Endodermal cell (in vitro differentiated cells): ENCODE data around the gene MFRP. TPM values are rescaled to one million over a fixed set of nuclear protein-coding genes. Genes with fewer than 3 reads are reported as not detected.

ENCODE experiments used
- DNase-seq: peaks from one replicate; pipeline ENCODE4 v3.0.0-alpha.2; 2017
- H3K27ac ChIP-seq: 2 replicates; pipeline ENCODE4 v1.5.1; 2013; ENCODE audit warnings: mild to moderate bottlenecking, low read depth, low read length, moderate library complexity
- H3K27me3 ChIP-seq: 2 replicates; pipeline ENCODE4 v1.6.1; 2013; ENCODE audit warnings: mild to moderate bottlenecking, low read length, moderate library complexity; ENCODE audit not compliant: insufficient read depth, control insufficient read depth, poor library complexity, severe bottlenecking
- H3K36me3 ChIP-seq: 2 replicates; pipeline ENCODE4 v1.7.0; 2013; ENCODE audit warnings: mild to moderate bottlenecking, low read length, moderate library complexity; ENCODE audit not compliant: control insufficient read depth, insufficient read depth
- H3K4me1 ChIP-seq: one replicate; pipeline ENCODE4 v1.7.0; 2013; ENCODE audit warnings: low read length; ENCODE audit not compliant: control insufficient read depth, insufficient read depth
- H3K4me3 ChIP-seq: 2 replicates; pipeline ENCODE4 v1.5.1; 2013; ENCODE audit warnings: mild to moderate bottlenecking, low read length, moderate library complexity
- H3K9ac ChIP-seq: 2 replicates; pipeline ENCODE4 v1.6.1; 2013; ENCODE audit warnings: mild to moderate bottlenecking, low read length, moderate library complexity; ENCODE audit not compliant: poor library complexity, severe bottlenecking; ENCODE audit errors: extremely low read depth
- H3K9me3 ChIP-seq: 2 replicates; pipeline ENCODE4 v1.6.1; 2013; ENCODE audit warnings: mild to moderate bottlenecking, low read length, moderate library complexity; ENCODE audit not compliant: control insufficient read depth
- H3K27ac Mint-ChIP-seq: 2 replicates; pipeline ENCODE4 v1.8.0; 2020; ENCODE audit warnings: mixed read lengths
- H3K27me3 Mint-ChIP-seq: 2 replicates; pipeline ENCODE4 v1.8.0; 2021; ENCODE audit warnings: mild to moderate bottlenecking, mixed read lengths; ENCODE audit not compliant: insufficient read depth
- H3K36me3 Mint-ChIP-seq: 2 replicates; pipeline ENCODE4 v1.8.0; 2020; ENCODE audit warnings: low read depth, mixed read lengths
- H3K4me1 Mint-ChIP-seq: 2 replicates; pipeline ENCODE4 v1.8.0; 2020; ENCODE audit warnings: mixed read lengths
- H3K4me3 Mint-ChIP-seq: 2 replicates; pipeline ENCODE4 v1.8.0; 2020; ENCODE audit warnings: mild to moderate bottlenecking, moderate library complexity, mixed read lengths
- H3K9me3 Mint-ChIP-seq: 2 replicates; pipeline ENCODE4 v1.8.0; 2020; ENCODE audit warnings: mild to moderate bottlenecking, mixed read lengths
- CTCF ChIP-seq: fragments of 200-600 bp; sonication (generic); conservative IDR thresholded peaks from 2 replicates; pipeline ENCODE4 v1.5.0; 2021; ENCODE audit warnings: antibody characterized with exemption, mild to moderate bottlenecking
- WGBS, 2 experiments: methylation state at CpG; one replicate each; pipeline versions ENCODE4 v1.1.5 to v1.1.7; 2013; ENCODE audit warnings: missing lambda C conversion rate in 2 of 2, mixed read lengths in 1 of 2; ENCODE audit not compliant: insufficient coverage in 1 of 2, insufficient read length in 1 of 2; 5-methylcytosine and 5-hydroxymethylcytosine counted together
- total RNA-seq, 2 donors: library from RNA; stranded (reverse); fragmentation: NEBNext Ultra II Directional in 1 of 2; extraction: Animal tissue kit (Norgen Biotek cat#: 25700) in 1 of 2; gene quantifications; 2 replicates in 1 of 2; 3 replicates in 1 of 2; pipeline ENCODE4 v1.2.1, GENCODE V29; 2021

Gene MFRP
- total RNA-seq, 2 donors from 2014 or later, result not detected

DNA sequence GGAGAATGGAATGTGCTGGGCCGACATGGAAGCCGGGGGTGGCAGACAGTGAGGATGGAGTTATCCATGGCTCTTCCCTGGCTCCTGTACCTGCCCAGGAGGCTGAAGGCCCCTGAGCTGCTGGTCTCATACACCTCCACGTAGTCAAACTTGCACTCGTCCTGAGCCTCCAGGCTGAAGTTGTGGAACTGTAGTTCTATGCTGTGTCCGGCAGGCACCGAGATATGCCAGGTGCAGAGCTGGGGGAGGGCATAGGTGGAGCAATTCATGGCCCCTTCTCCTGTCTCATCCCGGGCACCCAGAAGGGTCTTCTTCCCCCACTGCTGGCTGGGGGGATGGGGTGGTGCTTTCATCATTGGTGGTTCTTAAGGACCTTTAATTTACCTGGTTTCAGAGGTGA, 2.8 kb downstream of the MFRP start:
- Histone ChIP-seq H3K36me3 (no peaks in the 10 kb centered on the region), H3K9ac (no peak overlapping the region), H3K9me3 (no peaks in the 10 kb centered on the region), H3K27me3 (peaks cover 77% of the 10 kb centered on the region), H3K4me1 (no peaks in the 10 kb centered on the region), H3K27ac (no peak overlapping the region), H3K4me3 (no peak overlapping the region)
- WGBS, 2 experiments, result 87 to 96% methylated on average over 4 to 6 of the region's 7 CpGs
- Mint-ChIP-seq H3K27ac (no peak overlapping the region), H3K4me1 (peaks cover 2% of the 10 kb centered on the region), H3K36me3 (no peaks in the 10 kb centered on the region), H3K9me3 (peaks cover 1% of the 10 kb centered on the region), H3K27me3 (peaks cover 88% of the 10 kb centered on the region), H3K4me3 (no peak overlapping the region)
- peak; percentile 31 for DNase-seq
- no peak for TF ChIP-seq CTCF

- H3K9me3 Mint-ChIP-seq, result no peaks in the 10 kb centered on the region
- peaks cover 84% of the 10 kb centered on the region for H3K27me3 Mint-ChIP-seq
Measured at GRCh38 chr11:119342362-119343130, 4.0 kb downstream of the MFRP start.

DNA sequence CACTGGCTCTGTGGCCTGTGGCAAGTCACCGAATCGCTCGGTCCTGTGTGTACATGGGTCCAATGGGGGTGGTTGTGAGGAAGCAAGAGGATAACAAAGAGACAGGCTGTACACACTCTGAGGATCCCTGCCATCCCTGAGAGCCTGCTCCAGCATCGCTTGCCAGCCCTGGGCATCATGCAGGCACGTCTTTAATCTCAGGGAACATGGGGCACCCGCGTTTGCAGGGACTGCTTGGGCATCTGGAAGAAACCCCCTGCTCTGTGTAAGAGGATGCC, 4.5 kb downstream of the MFRP start:
- DNase-seq, result no peak
- H3K4me1 Mint-ChIP-seq, result peaks cover 17% of the 10 kb centered on the region
- no peak for TF ChIP-seq CTCF
- H3K4me3 Mint-ChIP-seq, result no peak overlapping the region
- no peak overlapping the region for H3K4me3 ChIP-seq
- no peaks in the 10 kb centered on the region for H3K9me3 Mint-ChIP-seq
- no peaks in the 10 kb centered on the region for H3K9me3 ChIP-seq
- H3K27ac ChIP-seq, result no peak overlapping the region
- 81 to 98% methylated on average over 4 to 7 of the region's 7 CpGs for WGBS, 2 experiments
- peaks cover 4% of the 10 kb centered on the region for H3K36me3 ChIP-seq
- peaks cover 78% of the 10 kb centered on the region for H3K27me3 Mint-ChIP-seq
- peaks cover 67% of the 10 kb centered on the region for H3K27me3 ChIP-seq
- H3K9ac ChIP-seq, result no peak overlapping the region
- no peak overlapping the region for H3K27ac Mint-ChIP-seq
- H3K36me3 Mint-ChIP-seq, result no peaks in the 10 kb centered on the region
- H3K4me1 ChIP-seq, result peaks cover 5% of the 10 kb centered on the region

More at GRCh38 chr11:119342362-119343130, 4.0 kb downstream of the MFRP start:
- WGBS, 2 experiments, result 87 to 89% methylated on average over 5 to 10 of the region's 10 CpGs
- Histone ChIP-seq H3K27ac (no peak overlapping the region), H3K4me1 (no peaks in the 10 kb centered on the region), H3K36me3 (no peaks in the 10 kb centered on the region), H3K9ac (no peak overlapping the region), H3K4me3 (no peak overlapping the region), H3K9me3 (no peaks in the 10 kb centered on the region), H3K27me3 (peaks cover 71% of the 10 kb centered on the region)
- H3K36me3 Mint-ChIP-seq, result no peaks in the 10 kb centered on the region
- peaks cover 12% of the 10 kb centered on the region for H3K4me1 Mint-ChIP-seq
- no peak overlapping the region for H3K4me3 Mint-ChIP-seq
- DNase-seq, result peak; percentile 44
- no peak overlapping the region for H3K27ac Mint-ChIP-seq
- TF ChIP-seq CTCF, result no peak
